Endothelial cell of umbilical vein (primary cell): ENCODE data around the gene GJD2. TPM values are rescaled to one million over a fixed set of nuclear protein-coding genes. Genes with fewer than 3 reads are reported as not detected.

ENCODE experiments used
- BruUV-seq: library from RNA; stranded (reverse); fragments of 400-500 nt; replicated peaks from 2 replicates; lab custom pipeline; 2021; lab: Mats Ljungman, UMichigan
- CTCF ChIA-PET: fragments of 300-600, 350-600 bp; sonication (Branson Sonifier 250); formaldehyde crosslinking; loops from one replicate; lab custom pipeline; 2021; ENCODE audit warnings: antibody characterized with exemption, inconsistent platforms; lab: Charles Lee
- POLR2A ChIA-PET: fragments of 300-600, 350-600 bp; sonication (Branson Sonifier 250); formaldehyde crosslinking; loops from one replicate; lab custom pipeline; 2021; ENCODE audit warnings: antibody characterized with exemption, inconsistent platforms; lab: Charles Lee
- DNase-seq: peaks from one replicate; pipeline ENCODE4 v3.0.0-alpha.2; 2011; ENCODE audit warnings: low read depth, low spot score
- FAIRE-seq: peaks from 2 replicates; lab custom pipeline; 2011; peaks lifted over from hg19 to GRCh38; lab: Jason Lieb, UNC
- H2AFZ ChIP-seq: 2 replicates; pipeline ENCODE4 v1.6.0; 2012; ENCODE audit warnings: low read depth, low read length, control low read depth, inconsistent platforms
- H3K27ac ChIP-seq: 2 replicates; pipeline ENCODE4 v1.5.1; 2011; ENCODE audit warnings: low read depth, mild to moderate bottlenecking, control low read depth, low read length, moderate library complexity; ENCODE audit not compliant: insufficient read depth
- H3K27me3 ChIP-seq, 2 experiments: 2 replicates each; pipeline versions ENCODE4 v1.6.0 to v1.6.1; 2011; ENCODE audit warnings: low read length in 2 of 2, mixed read lengths in 1 of 2; ENCODE audit not compliant: control insufficient read depth in 2 of 2, insufficient read depth in 2 of 2
- H3K36me3 ChIP-seq, 2 experiments: 2 replicates in 1 of 2; 3 replicates in 1 of 2; pipeline ENCODE4 v1.5.1; 2011; ENCODE audit warnings: low read length in 2 of 2, mild to moderate bottlenecking in 1 of 2, moderate library complexity in 1 of 2; ENCODE audit not compliant: control insufficient read depth in 2 of 2, insufficient read depth in 2 of 2; ENCODE audit errors: extremely low read depth in 1 of 2
- H3K4me1 ChIP-seq: 3 replicates; pipeline ENCODE4 v1.5.1; 2011; ENCODE audit warnings: mild to moderate bottlenecking, low read length; ENCODE audit not compliant: control insufficient read depth, insufficient read depth; ENCODE audit errors: extremely low read depth
- H3K4me2 ChIP-seq: 2 replicates; pipeline ENCODE4 v1.6.1; 2011; ENCODE audit warnings: low read length, control low read depth, mixed read lengths; ENCODE audit not compliant: insufficient read depth
- H3K4me3 ChIP-seq, 3 experiments: fragments of 200-600 bp in 1 of 3; sonication (generic), shearing (Covaris generic) in 1 of 3; replicated peaks in 1 of 3; 2 replicates each; pipeline ENCODE4 v1.5.1; 2011 to 2016; ENCODE audit warnings: control low read depth in 3 of 3, low read length in 3 of 3, mild to moderate bottlenecking in 2 of 3, inconsistent platforms in 1 of 3, low read depth in 1 of 3, moderate library complexity in 1 of 3; ENCODE audit not compliant: insufficient read depth in 1 of 3
- H3K79me2 ChIP-seq: 2 replicates; pipeline ENCODE4 v1.6.0; 2012; ENCODE audit warnings: low read length, inconsistent platforms; ENCODE audit not compliant: control insufficient read depth, insufficient read depth
- H3K9ac ChIP-seq: replicated peaks from 2 replicates; pipeline ENCODE3; 2011; ENCODE audit warnings: low read length, control low read depth; ENCODE audit not compliant: insufficient read depth; ENCODE audit errors: extremely low read depth
- H3K9me1 ChIP-seq: replicated peaks from 3 replicates; pipeline ENCODE4 v1.6.0; 2011; ENCODE audit warnings: mild to moderate bottlenecking, low read length; ENCODE audit not compliant: control insufficient read depth, insufficient read depth; ENCODE audit errors: extremely low read depth
- H3K9me3 ChIP-seq: replicated peaks from 2 replicates; pipeline ENCODE4 v1.5.1; 2012; ENCODE audit warnings: low read length, inconsistent platforms; ENCODE audit not compliant: control insufficient read depth, insufficient read depth
- H4K20me1 ChIP-seq: replicated peaks from 2 replicates; pipeline ENCODE3; 2011; ENCODE audit warnings: mild to moderate bottlenecking, low read length; ENCODE audit not compliant: control insufficient read depth, insufficient read depth; ENCODE audit errors: extremely low read depth
- CTCF ChIP-seq, 2 donors: IDR thresholded peaks; 1 replicate in 1 of 2; 2 replicates in 1 of 2; pipeline ENCODE4 v1.5.1; 2011; ENCODE audit warnings: low read length in 2 of 2, mild to moderate bottlenecking in 2 of 2, moderate library complexity in 2 of 2, control low read depth in 1 of 2, inconsistent platforms in 1 of 2, low read depth in 1 of 2; ENCODE audit not compliant: insufficient read depth in 1 of 2; ENCODE audit errors: extremely low read depth in 1 of 2
- EZH2 ChIP-seq: IDR thresholded peaks from 2 replicates; pipeline ENCODE4 v1.6.1; 2012; ENCODE audit warnings: borderline replicate concordance, low read depth, mild to moderate bottlenecking, moderate library complexity, low read length, inconsistent platforms; ENCODE audit not compliant: severe bottlenecking
- FOS ChIP-seq: IDR thresholded peaks from 2 replicates; pipeline ENCODE4 v1.6.1; 2011; ENCODE audit warnings: mild to moderate bottlenecking, low read length, moderate library complexity, borderline replicate concordance; ENCODE audit not compliant: insufficient read depth
- GATA2 ChIP-seq: IDR thresholded peaks from 2 replicates; pipeline ENCODE4 v1.7.0; 2011; ENCODE audit warnings: low read depth, mild to moderate bottlenecking, moderate library complexity, mixed read lengths, low read length; ENCODE audit not compliant: insufficient read length, insufficient read depth
- JUN ChIP-seq: IDR thresholded peaks from 2 replicates; pipeline ENCODE4 v1.6.1; 2011; ENCODE audit warnings: borderline replicate concordance, low read depth; ENCODE audit not compliant: insufficient read length, insufficient read depth
- MAX ChIP-seq: IDR thresholded peaks from 2 replicates; pipeline ENCODE4 v1.6.1; 2011; ENCODE audit not compliant: insufficient read depth, insufficient read length
- MYC ChIP-seq: IDR thresholded peaks from one replicate; pipeline ENCODE4 v1.6.1; 2011; ENCODE audit warnings: mild to moderate bottlenecking, low read depth, low read length
- POLR2A ChIP-seq: IDR thresholded peaks from 2 replicates; pipeline ENCODE4 v1.6.1; 2012; ENCODE audit warnings: low read depth, mild to moderate bottlenecking, control low read depth, low read length
- POLR2AphosphoS5 ChIP-seq: IDR thresholded peaks from 2 replicates; pipeline ENCODE4 v1.6.1; 2012; ENCODE audit warnings: low read depth, mild to moderate bottlenecking, control low read depth, low read length, moderate library complexity; ENCODE audit not compliant: insufficient read depth
- dilution Hi-C: fragments of 300-500 bp; cut with MboI; formaldehyde crosslinking; loops from one replicate; pipeline ENCODE4 v1.15.0; 2019; ENCODE audit warnings: low sequenced_read_pairs; ENCODE audit not compliant: extremely low pct_ligation_motif_present
- intact Hi-C: fragments of 100-400 bp; cut with micrococcal nuclease; formaldehyde crosslinking; loops from one replicate; pipeline ENCODE4 v1.10.0; 2022
- polyA plus RNA-seq, 4 experiments: library from polyadenylated mRNA; depleted of rRNA in 3 of 4; stranded (reverse) in 3 of 4; unstranded in 1 of 4; fragments of >200 nt; gene quantifications; 2 replicates each; pipeline versions ENCODE4 v1.2.1 to v1.2.3, GENCODE V29; 2011 to 2012; ENCODE audit warnings: missing spikeins in 1 of 4
- total RNA-seq: library from RNA; stranded (reverse); gene quantifications from 2 replicates; pipeline ENCODE4 v1.2.3, GENCODE V29; 2021

GJD2 gene
- total and polyA plus RNA-seq, 2 donors (not counting 3 experiments of a cell fraction or from before 2014, with no cell fraction given) = not detected

- no peaks in the 10 kb centered on the region for H3K9me1 ChIP-seq
- no peaks in the 10 kb centered on the region for H4K20me1 ChIP-seq
- no peak overlapping the region for H3K4me2 ChIP-seq
- no peak for DNase-seq
- ChIA-PET CTCF (interaction anchor here (1.1 to 1.2 kb wide), 3 partner anchors 37 to 147 kb away, joined by 3 read pairs; no protein-coding TSS in a partner anchor), POLR2A (no interaction called here)
- intact Hi-C loops = no loop called here
- no peak overlapping the region for H3K4me3 ChIP-seq
- BruUV-seq = no TSS peak
- TF ChIP-seq GATA2 = no peak
- no peak for TF ChIP-seq CTCF (IDR thresholded peaks at IDR 0.05; ENCODE audit: extremely low read depth in 1 of 2, insufficient read depth in 1 of 2, low read depth in 1 of 2, low read length in 2 of 2)
- no peak for TF ChIP-seq POLR2AphosphoS5
- no peak for TF ChIP-seq FOS
- TF ChIP-seq EZH2 = no peak
- TF ChIP-seq JUN = no peak
- TF ChIP-seq POLR2A = no peak
- TF ChIP-seq MYC = no peak
- no peak for TF ChIP-seq MAX
- H3K79me2 ChIP-seq = no peaks in the 10 kb centered on the region
- H2AFZ ChIP-seq = no peak overlapping the region
- H3K36me3 ChIP-seq = no peaks in the 10 kb centered on the region
- peaks cover 16 to 31% of the 10 kb centered on the region in 2 experiments for H3K27me3 ChIP-seq
- H3K9ac ChIP-seq = no peak overlapping the region
- dilution Hi-C loops = no loop called here
- H3K27ac ChIP-seq = no peak overlapping the region
- FAIRE-seq = no peak
- no peaks in the 10 kb centered on the region for H3K9me3 ChIP-seq
- H3K4me1 ChIP-seq = no peaks in the 10 kb centered on the region
Observed at GRCh38 chr15:34773013-34773412, 18.2 kb upstream of the GJD2 start.
